Measurements from ENCODE around the gene ASXL1.

ASXL1 gene

DNA sequence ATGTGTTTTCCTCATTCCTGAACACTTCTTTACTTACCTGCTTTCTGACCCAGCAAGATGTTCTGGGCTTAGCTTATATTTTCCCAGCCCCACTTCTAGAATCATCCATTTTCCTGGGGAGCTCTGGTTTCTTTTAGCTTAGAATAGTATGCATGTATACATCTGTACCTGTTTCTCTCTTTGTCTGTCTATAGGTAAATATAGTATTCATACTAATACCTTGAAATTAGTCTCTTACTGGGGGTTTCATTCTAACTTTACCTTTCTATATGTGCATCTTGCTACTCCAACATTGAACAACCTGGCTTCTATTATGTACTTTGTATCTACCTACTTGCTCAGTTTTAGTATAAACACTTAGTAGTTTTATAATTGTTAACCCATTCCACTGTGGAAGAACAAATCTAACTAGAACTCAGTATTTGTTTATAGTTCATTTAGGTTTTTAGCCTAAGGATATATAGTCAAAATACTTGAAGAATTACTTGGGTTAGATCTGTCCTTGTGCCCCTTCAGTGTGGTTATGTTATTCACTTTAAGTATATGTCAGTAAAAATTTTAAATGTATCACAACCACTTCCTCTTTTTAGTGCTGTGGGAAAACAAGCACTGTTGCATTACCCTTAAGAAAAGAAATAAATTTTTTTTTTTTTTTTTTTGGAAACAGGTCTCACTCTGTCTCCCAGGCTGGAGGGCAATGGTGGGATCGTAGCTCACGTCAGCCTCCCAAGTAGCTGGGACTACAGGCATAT, 54.0 kb downstream of the ASXL1 start:
- no peak for DNase-seq

DNA sequence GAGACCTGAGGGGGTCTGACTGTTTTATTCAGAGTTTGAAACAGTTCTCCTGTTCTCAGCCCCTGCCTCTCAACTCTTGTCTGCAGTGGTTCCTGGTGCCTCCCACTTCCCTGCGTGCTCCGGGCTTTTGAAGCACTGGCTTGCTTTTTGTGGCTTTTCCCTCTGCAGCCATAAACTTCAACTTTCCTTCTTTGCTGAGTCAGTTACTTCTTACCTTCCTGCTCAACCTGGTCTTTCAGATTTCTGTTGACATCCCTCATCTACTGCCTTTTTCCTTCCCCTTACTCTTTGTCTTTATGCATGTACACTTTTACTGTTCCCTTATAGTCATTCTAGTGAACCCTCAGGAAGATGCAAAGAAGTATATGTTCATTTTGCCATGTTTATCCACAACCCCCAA, 57.4 kb downstream of the ASXL1 start:
- no peak for DNase-seq

GRCh38 chr20:32416206-32416605, 58.1 kb downstream of the ASXL1 start:
- DNase-seq: no peak

DNA sequence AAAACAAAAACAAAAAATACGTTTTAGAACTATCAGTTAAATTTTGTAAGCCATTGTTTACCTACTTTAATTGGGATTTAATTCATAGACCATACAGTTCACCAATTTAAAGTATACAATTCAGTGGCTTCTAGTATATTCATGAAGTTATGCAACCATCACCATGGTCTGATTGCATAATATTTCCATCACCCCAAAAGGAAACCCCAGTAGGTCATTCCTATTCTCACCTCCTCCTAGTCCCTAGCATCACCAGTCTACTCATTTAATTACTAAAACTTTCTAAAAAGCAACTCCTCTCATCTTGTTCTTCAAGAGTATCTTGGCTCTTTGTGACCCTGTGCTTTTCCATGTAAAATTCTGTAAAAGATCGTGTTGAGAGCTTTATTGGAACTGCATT, 60.2 kb downstream of the ASXL1 start:
- DNase-seq: no peak

GRCh38 chr20:32421290-32421689, 63.2 kb downstream of the ASXL1 start:
- no peak for DNase-seq

DNA sequence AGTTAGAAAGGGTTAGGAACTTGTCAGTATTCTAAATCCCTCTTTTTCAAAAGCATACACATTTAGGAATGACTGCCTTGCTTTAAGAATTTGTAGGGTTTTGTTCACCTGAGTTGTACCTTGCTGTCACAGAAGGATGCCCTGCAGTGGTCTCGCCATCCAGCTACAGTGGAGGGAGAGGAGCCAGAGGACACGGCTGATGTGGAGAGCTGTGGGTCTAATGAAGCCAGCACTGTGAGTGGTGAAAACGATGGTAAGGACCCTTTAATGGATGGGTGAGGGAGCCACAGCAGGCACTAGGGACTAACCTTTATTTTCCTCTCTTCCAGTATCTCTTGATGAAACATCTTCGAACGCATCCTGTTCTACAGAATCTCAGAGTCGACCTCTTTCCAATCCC, 69.9 kb downstream of the ASXL1 start:
- no peak for DNase-seq

DNA sequence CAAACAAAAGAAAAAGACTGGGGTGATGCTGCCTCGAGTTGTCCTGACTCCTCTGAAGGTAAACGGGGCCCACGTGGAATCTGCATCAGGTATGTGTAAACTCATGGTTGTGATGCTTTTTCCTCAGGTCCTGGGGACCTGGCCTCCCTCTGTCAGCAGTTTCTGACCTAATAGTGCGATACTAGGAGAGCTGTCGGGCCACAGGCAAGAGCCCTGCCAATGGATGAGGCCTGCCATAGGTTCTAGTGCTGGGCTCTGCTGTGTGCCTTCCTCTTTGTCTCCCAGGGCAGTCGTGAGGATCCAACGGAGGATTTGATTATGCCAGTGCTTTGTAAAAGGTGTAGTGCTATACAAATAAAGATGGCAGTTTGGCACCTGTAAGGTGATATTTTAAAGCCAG, 71.2 kb downstream of the ASXL1 start:
- no peak for DNase-seq

DNA sequence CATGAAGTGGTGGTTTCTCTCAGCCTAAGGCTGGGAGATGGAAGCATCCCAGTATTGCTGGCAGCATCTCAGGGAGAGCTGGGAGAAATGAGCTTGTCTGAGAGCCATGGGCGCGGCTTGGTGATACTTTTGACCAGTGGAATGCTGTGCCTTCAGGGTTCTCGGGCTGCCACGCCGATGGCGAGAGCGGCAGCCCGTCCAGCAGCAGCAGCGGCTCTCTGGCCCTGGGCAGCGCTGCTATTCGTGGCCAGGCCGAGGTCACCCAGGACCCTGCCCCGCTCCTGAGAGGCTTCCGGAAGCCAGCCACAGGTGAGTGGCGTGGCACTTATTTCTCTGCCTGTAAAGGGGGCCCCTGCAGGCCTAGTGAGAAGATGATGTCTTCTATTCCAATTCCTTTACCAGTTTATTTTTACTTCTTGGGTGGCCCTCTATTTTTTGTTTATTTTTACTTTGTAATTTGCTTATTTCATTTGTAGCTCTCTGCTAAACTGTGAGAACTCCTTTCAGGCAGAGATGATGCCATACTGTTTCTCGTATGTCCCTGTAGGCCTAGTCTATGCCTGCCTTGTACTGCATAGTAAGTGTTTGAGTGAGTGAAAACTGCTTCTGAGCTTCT, 71.7 kb downstream of the ASXL1 start:
- no peak for DNase-seq

GRCh38 chr20:32431457-32431856, 73.3 kb downstream of the ASXL1 start:
- no peak for DNase-seq

- DNase-seq: no peak
These were observed 74.1 kb downstream of the ASXL1 start for GRCh38 chr20:32432277-32432676.

GRCh38 chr20:32433311-32434021, 75.3 kb downstream of the ASXL1 start:
- DNase-seq: no peak

GRCh38 chr20:32434434-32434833, 76.3 kb downstream of the ASXL1 start:
- no peak for DNase-seq

- no peak for DNase-seq
These were observed 77.4 kb downstream of the ASXL1 start for GRCh38 chr20:32435449-32436107.

DNA sequence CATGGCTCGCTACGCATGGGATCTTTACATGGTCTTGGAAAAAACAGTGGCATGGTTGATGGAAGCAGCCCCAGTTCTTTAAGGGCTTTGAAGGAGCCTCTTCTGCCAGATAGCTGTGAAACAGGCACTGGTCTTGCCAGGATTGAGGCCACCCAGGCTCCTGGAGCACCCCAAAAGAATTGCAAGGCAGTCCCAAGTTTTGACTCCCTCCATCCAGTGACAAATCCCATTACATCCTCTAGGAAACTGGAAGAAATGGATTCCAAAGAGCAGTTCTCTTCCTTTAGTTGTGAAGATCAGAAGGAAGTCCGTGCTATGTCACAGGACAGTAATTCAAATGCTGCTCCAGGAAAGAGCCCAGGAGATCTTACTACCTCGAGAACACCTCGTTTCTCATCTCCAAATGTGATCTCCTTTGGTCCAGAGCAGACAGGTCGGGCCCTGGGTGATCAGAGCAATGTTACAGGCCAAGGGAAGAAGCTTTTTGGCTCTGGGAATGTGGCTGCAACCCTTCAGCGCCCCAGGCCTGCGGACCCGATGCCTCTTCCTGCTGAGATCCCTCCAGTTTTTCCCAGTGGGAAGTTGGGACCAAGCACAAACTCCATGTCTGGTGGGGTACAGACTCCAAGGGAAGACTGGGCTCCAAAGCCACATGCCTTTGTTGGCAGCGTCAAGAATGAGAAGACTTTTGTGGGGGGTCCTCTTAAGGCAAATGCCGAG, 78.2 kb downstream of the ASXL1 start:
- DNase-seq: no peak

DNA sequence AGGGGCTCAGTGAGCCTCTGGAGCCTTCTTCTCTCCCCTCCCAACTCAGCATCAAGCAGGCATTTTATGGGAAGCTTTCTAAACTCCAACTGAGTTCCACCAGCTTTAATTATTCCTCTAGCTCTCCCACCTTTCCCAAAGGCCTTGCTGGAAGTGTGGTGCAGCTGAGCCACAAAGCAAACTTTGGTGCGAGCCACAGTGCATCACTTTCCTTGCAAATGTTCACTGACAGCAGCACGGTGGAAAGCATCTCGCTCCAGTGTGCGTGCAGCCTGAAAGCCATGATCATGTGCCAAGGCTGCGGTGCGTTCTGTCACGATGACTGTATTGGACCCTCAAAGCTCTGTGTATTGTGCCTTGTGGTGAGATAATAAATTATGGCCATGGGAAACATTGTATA, 78.8 kb downstream of the ASXL1 start:
- DNase-seq: no peak

GRCh38 chr20:32437391-32438074, 79.4 kb downstream of the ASXL1 start:
- peak; percentile 24 for DNase-seq

DNA sequence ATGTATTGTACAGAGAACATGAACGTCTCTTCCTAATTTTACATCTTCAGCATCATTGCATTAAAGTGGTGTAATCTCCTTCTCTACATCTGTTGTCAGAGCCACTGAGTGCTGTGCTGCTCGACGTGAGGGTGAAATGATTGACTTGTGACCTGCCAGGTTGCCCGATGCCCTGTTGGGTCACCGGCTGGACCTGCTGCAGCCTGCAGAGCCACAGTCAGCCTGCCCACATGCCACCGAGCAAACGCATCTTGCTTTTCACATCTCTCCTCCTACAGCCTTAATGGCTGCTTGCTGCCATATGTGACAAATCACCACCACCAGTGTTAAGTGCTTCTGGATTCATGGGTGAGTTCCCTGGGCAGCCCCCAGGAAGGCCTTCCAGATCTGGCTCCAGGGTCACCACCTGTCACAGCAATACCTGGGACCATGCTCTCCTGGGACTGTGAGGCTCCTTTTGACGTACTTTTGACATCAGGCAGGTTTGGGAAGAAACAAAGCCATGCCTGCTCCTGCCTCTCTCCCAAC, 80.3 kb downstream of the ASXL1 start:
- peak; percentile 21 for DNase-seq

DNA sequence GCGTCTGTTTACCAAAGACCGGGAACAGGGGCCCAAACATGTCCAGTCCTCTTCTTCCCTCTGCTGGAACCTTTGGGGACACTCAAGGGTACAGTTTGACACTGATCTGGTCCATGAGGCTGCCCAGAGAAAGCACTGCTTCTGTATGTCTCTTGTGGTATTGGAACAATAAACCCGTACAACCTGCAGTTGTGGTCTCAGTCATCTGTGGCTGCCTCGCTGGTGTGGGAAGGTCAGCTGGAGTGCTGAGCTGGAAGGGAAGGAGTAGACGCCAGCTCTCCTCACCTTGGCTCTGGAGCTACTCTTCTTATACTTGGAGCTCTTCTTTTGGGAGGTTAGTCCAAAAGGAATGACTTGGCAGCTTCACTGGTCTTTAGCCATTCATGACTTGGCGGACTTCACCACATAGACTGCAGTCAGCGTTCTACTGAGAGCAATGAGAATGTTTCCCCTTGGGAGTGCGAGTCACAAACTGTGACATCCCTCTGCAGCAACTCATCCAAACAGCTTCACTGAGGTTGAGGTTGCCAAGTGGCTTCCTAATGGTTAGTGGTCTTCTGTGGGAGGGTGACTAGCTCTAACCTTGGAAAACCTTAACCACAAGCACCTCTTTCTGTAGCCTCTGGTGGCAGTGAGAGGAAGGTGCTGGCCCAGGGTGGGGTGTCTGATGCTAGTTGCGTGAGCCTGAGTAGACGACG, 81.2 kb downstream of the ASXL1 start:
- DNase-seq: peak; percentile 71

GRCh38 chr20:32440069-32440757, 82.1 kb downstream of the ASXL1 start:
- DNase-seq: peak; percentile 18

DNA sequence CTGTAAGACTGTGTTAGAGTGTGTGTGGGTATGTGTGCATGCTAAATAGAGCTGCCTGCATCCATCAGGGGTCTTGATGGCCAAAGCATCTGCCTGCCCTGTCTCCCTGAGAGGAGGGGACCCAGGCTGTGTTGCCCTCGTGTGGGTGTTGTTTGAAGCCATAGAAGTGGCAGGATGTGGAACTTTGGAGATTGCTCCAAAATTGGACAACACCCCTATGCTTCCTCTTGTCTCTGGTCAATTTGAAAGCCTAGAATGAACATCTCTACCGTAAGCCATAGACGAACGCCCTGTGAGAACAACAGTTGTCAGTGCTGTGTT, 82.6 kb downstream of the ASXL1 start:
- peak; percentile 17 for DNase-seq

GRCh38 chr20:32441638-32442037, 83.5 kb downstream of the ASXL1 start:
- DNase-seq: peak; percentile 13
